Glutamatergic neuron (in vitro differentiated cells): ENCODE results near the gene SLC6A9. TPM values are rescaled to one million over a fixed set of nuclear protein-coding genes. Genes with fewer than 3 reads are reported as not detected.

Source experiments
- DNase-seq: peaks from one replicate; pipeline ENCODE4 v3.0.0; 2022
- H3K27ac Mint-ChIP-seq: one replicate; pipeline ENCODE4 v1.8.0; 2020; ENCODE audit warnings: mild to moderate bottlenecking, mixed read lengths, inconsistent platforms; ENCODE audit not compliant: unreplicated experiment
- H3K27me3 Mint-ChIP-seq: one replicate; pipeline ENCODE4 v1.8.0; 2020; ENCODE audit warnings: mild to moderate bottlenecking, moderate library complexity, mixed read lengths, inconsistent platforms; ENCODE audit not compliant: unreplicated experiment
- H3K36me3 Mint-ChIP-seq: one replicate; pipeline ENCODE4 v1.8.0; 2020; ENCODE audit warnings: mild to moderate bottlenecking, mixed read lengths, inconsistent platforms; ENCODE audit not compliant: unreplicated experiment
- H3K4me1 Mint-ChIP-seq: one replicate; pipeline ENCODE4 v1.8.0; 2020; ENCODE audit warnings: mild to moderate bottlenecking, low read depth, mixed read lengths, inconsistent platforms; ENCODE audit not compliant: unreplicated experiment
- H3K4me3 Mint-ChIP-seq: one replicate; pipeline ENCODE4 v1.8.0; 2020; ENCODE audit warnings: mild to moderate bottlenecking, mixed read lengths, inconsistent platforms; ENCODE audit not compliant: unreplicated experiment
- H3K9me3 Mint-ChIP-seq: one replicate; pipeline ENCODE4 v1.8.0; 2020; ENCODE audit warnings: mild to moderate bottlenecking, moderate library complexity, mixed read lengths, inconsistent platforms; ENCODE audit not compliant: unreplicated experiment
- CTCF ChIP-seq: fragments of 200-600 bp; sonication (generic); IDR thresholded peaks from one replicate; pipeline ENCODE4 v1.5.0; 2021; ENCODE audit not compliant: partially characterized antibody, unreplicated experiment
- long read RNA-seq: library from polyadenylated mRNA; unstranded; transcript quantifications from one replicate; pipeline ENCODE4 v2.0.0, GENCODE V29; 2020; ENCODE audit not compliant: unreplicated experiment
- total RNA-seq: library from RNA; stranded (reverse); fragmentation: NEBNext Ultra II Directional; extraction: Animal tissue kit (Norgen Biotek cat#: 25700); gene quantifications from one replicate; pipeline ENCODE4 v1.2.1, GENCODE V29; 2021; ENCODE audit not compliant: unreplicated experiment

The SLC6A9 gene
- 8.9 TPM for total RNA-seq
- long read RNA-seq = 0 reads

- H3K9me3 Mint-ChIP-seq = peaks cover 2% of the 10 kb centered on the region
- no peaks in the 10 kb centered on the region for H3K36me3 Mint-ChIP-seq
- no peak for TF ChIP-seq CTCF
- H3K27me3 Mint-ChIP-seq = peaks cover 16% of the 10 kb centered on the region
- peaks cover 12% of the 10 kb centered on the region for H3K4me1 Mint-ChIP-seq
- H3K4me3 Mint-ChIP-seq = peak within 1 kb of the TSS; percentile 82
- peak; percentile 39 for DNase-seq
- H3K27ac Mint-ChIP-seq = peak within 1 kb of the TSS; percentile 59
These were observed at the start of gene SLC6A9 for GRCh38 chr1:44031252-44032169. TSS of gene SLC6A9 (minus strand) at chr1:44031462. CDS start at chr1:44024277, 7,185 bp downstream.

GRCh38 chr1:44079566-44079965, 48.3 kb upstream of the SLC6A9 start:
- no peak for DNase-seq
- Mint-ChIP-seq H3K4me3 (no peak overlapping the region), H3K27me3 (no peaks in the 10 kb centered on the region), H3K27ac (no peak overlapping the region), H3K36me3 (no peaks in the 10 kb centered on the region), H3K4me1 (no peaks in the 10 kb centered on the region), H3K9me3 (peaks cover 3% of the 10 kb centered on the region)
- no peak for TF ChIP-seq CTCF

- no peak for DNase-seq
- H3K4me3 Mint-ChIP-seq = no peak overlapping the region
- H3K4me1 Mint-ChIP-seq = no peaks in the 10 kb centered on the region
- peaks cover 4% of the 10 kb centered on the region for H3K27me3 Mint-ChIP-seq
- H3K27ac Mint-ChIP-seq = no peak overlapping the region
- peaks cover 3% of the 10 kb centered on the region for H3K9me3 Mint-ChIP-seq
- no peak for TF ChIP-seq CTCF
- H3K36me3 Mint-ChIP-seq = no peaks in the 10 kb centered on the region
These were observed 46.8 kb upstream of the SLC6A9 start for GRCh38 chr1:44078104-44078503.

- Mint-ChIP-seq H3K4me1 (no peaks in the 10 kb centered on the region), H3K27ac (no peak overlapping the region)
These were observed 46.2 kb upstream of the SLC6A9 start for GRCh38 chr1:44077421-44077820.

More at GRCh38 chr1:44077421-44077820, 46.2 kb upstream of the SLC6A9 start:
- peaks cover 3% of the 10 kb centered on the region for H3K9me3 Mint-ChIP-seq
- TF ChIP-seq CTCF = no peak
- H3K27me3 Mint-ChIP-seq = peaks cover 4% of the 10 kb centered on the region
- DNase-seq = no peak
- H3K36me3 Mint-ChIP-seq = no peaks in the 10 kb centered on the region
- no peak overlapping the region for H3K4me3 Mint-ChIP-seq
